ENCODE data around the gene PTPN14. TPM values are rescaled to one million over a fixed set of nuclear protein-coding genes. Genes with fewer than 3 reads are reported as not detected.

PTPN14 gene
- total RNA-seq, 1 experiment from 2014 or later = 243 TPM

- TF ChIP-seq CTCF (IDR thresholded peaks at IDR 0.05; ENCODE audit: unreplicated experiment) = no peak
- POLR2A ChIA-PET = interaction anchor here (0.6 to 1.8 kb wide), 5 partner anchors 10 to 105 kb away, joined by 3 to 11 read pairs (median 3); partner anchors contain the start of gene SMYD2
- H3K9me3 Mint-ChIP-seq (ENCODE audit: unreplicated experiment) = no peaks in the 10 kb centered on the region
- intact Hi-C loops (cut with micrococcal nuclease) = no loop called here
- H3K36me3 Mint-ChIP-seq (ENCODE audit: insufficient read depth, unreplicated experiment) = peaks cover 50% of the 10 kb centered on the region
- no peaks in the 10 kb centered on the region for H3K27me3 Mint-ChIP-seq (ENCODE audit: insufficient read depth, unreplicated experiment)
- H3K27ac Mint-ChIP-seq (ENCODE audit: low read depth, unreplicated experiment) = no peak overlapping the region
- no peak overlapping the region for H3K4me3 Mint-ChIP-seq (ENCODE audit: unreplicated experiment)
- CTCF ChIA-PET = interaction anchor here (0.6 to 12.5 kb wide), 15 partner anchors 10 to 1180 kb away, joined by 3 to 326 read pairs (median 5); no protein-coding TSS in a partner anchor
- no peak for DNase-seq (ENCODE audit: unreplicated experiment)
- BruUV-seq (replicated peaks) = no TSS peak
- no peaks in the 10 kb centered on the region for H3K4me1 Mint-ChIP-seq (ENCODE audit: insufficient read depth, unreplicated experiment)
These were observed 232.3 kb downstream of the PTPN14 start for GRCh38 chr1:214318956-214319736.

- Mint-ChIP-seq H3K9me3 (ENCODE audit: unreplicated experiment) (no peaks in the 10 kb centered on the region), H3K27ac (ENCODE audit: low read depth, unreplicated experiment) (no peak overlapping the region), H3K36me3 (ENCODE audit: insufficient read depth, unreplicated experiment) (peaks cover 43% of the 10 kb centered on the region), H3K27me3 (ENCODE audit: insufficient read depth, unreplicated experiment) (no peaks in the 10 kb centered on the region), H3K4me3 (ENCODE audit: unreplicated experiment) (no peak overlapping the region), H3K4me1 (ENCODE audit: insufficient read depth, unreplicated experiment) (no peaks in the 10 kb centered on the region)
- ChIA-PET CTCF (interaction anchor here (0.6 to 12.5 kb wide), 17 partner anchors 10 to 1073 kb away, joined by 3 to 326 read pairs (median 5); no protein-coding TSS in a partner anchor), POLR2A (interaction anchor here (0.9 to 1.7 kb wide), 3 partner anchors 10 to 105 kb away, joined by 3 to 11 read pairs (median 4); no protein-coding TSS in a partner anchor)
- no TSS peak for BruUV-seq (replicated peaks)
- DNase-seq (ENCODE audit: unreplicated experiment) = no peak
- TF ChIP-seq CTCF (IDR thresholded peaks at IDR 0.05; ENCODE audit: unreplicated experiment) = no peak
- intact Hi-C loops (cut with micrococcal nuclease) = no loop called here
These were observed 233.0 kb downstream of the PTPN14 start for GRCh38 chr1:214318356-214318755.

DNA sequence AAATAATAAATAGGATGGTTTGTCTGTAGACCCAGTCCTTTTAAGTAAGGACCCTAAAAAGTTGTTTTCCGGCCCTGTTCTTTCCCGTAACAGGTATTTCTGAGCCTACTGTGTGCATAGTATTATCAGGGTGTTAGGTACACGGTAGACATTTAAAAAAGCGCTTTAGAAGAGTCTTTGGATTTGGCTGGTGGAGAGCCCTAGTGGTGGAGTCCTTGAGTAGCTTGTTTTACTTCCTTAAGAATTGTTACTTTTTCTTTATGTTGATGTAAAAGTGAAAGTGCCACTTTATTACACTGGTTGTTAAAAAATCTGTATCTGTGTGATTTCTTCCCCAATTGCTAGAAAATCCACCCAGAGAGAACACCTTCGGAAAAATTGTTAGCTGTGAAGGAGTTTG lies 233.7 kb downstream of the PTPN14 start:
- no peak overlapping the region for H3K4me3 Mint-ChIP-seq (ENCODE audit: unreplicated experiment)
- H3K36me3 Mint-ChIP-seq (ENCODE audit: insufficient read depth, unreplicated experiment) = peaks cover 43% of the 10 kb centered on the region
- DNase-seq (ENCODE audit: unreplicated experiment) = no peak
- CTCF ChIA-PET = interaction anchor here (0.6 to 12.5 kb wide), 17 partner anchors 10 to 1949 kb away, joined by 3 to 326 read pairs (median 5); no protein-coding TSS in a partner anchor
- H3K9me3 Mint-ChIP-seq (ENCODE audit: unreplicated experiment) = no peaks in the 10 kb centered on the region
- no peak overlapping the region for H3K27ac Mint-ChIP-seq (ENCODE audit: low read depth, unreplicated experiment)
- TF ChIP-seq CTCF (IDR thresholded peaks at IDR 0.05; ENCODE audit: unreplicated experiment) = no peak
- POLR2A ChIA-PET = interaction anchor here (0.5 to 2.0 kb wide), 5 partner anchors 11 to 173 kb away, joined by 3 to 6 read pairs (median 3); no protein-coding TSS in a partner anchor
- H3K27me3 Mint-ChIP-seq (ENCODE audit: insufficient read depth, unreplicated experiment) = no peaks in the 10 kb centered on the region
- BruUV-seq (replicated peaks) = no TSS peak
- H3K4me1 Mint-ChIP-seq (ENCODE audit: insufficient read depth, unreplicated experiment) = no peaks in the 10 kb centered on the region
- intact Hi-C loops (cut with micrococcal nuclease) = loop anchor here (2.0 kb wide), 1 partner anchor 57 kb away; no protein-coding TSS in a partner anchor

GRCh38 chr1:214317300-214317699 lies 234.1 kb downstream of the PTPN14 start:
- no peak overlapping the region for H3K4me3 Mint-ChIP-seq (ENCODE audit: unreplicated experiment)
- H3K9me3 Mint-ChIP-seq (ENCODE audit: unreplicated experiment) = no peaks in the 10 kb centered on the region
- intact Hi-C loops (cut with micrococcal nuclease) = loop anchor here (2.0 kb wide), 1 partner anchor 56 kb away; no protein-coding TSS in a partner anchor
- H3K27ac Mint-ChIP-seq (ENCODE audit: low read depth, unreplicated experiment) = no peak overlapping the region
- H3K27me3 Mint-ChIP-seq (ENCODE audit: insufficient read depth, unreplicated experiment) = no peaks in the 10 kb centered on the region
- DNase-seq (ENCODE audit: unreplicated experiment) = no peak
- H3K36me3 Mint-ChIP-seq (ENCODE audit: insufficient read depth, unreplicated experiment) = peaks cover 43% of the 10 kb centered on the region
- no TSS peak for BruUV-seq (replicated peaks)
- ChIA-PET CTCF (interaction anchor here (0.6 to 12.5 kb wide), 16 partner anchors 9 to 1949 kb away, joined by 3 to 326 read pairs (median 4); no protein-coding TSS in a partner anchor), POLR2A (interaction anchor here (0.5 to 2.0 kb wide), 5 partner anchors 11 to 173 kb away, joined by 3 to 6 read pairs (median 3); no protein-coding TSS in a partner anchor)
- TF ChIP-seq CTCF (IDR thresholded peaks at IDR 0.05; ENCODE audit: unreplicated experiment) = no peak
- H3K4me1 Mint-ChIP-seq (ENCODE audit: insufficient read depth, unreplicated experiment) = no peaks in the 10 kb centered on the region

Data from MCF 10A (cell line).